HS-5 (cell line): Measurements from ENCODE around the gene FBXO27.
"Not testable (repeated sequence)": the region's sequence is repeated elsewhere in the genome, so short reads cannot be mapped to it uniquely, and the experiment has no call there.

Source experiments
- DNase-seq: peaks from one replicate; pipeline ENCODE4 v3.0.0-alpha.2; 2012; ENCODE audit warnings: low read depth

The FBXO27 gene

DNA sequence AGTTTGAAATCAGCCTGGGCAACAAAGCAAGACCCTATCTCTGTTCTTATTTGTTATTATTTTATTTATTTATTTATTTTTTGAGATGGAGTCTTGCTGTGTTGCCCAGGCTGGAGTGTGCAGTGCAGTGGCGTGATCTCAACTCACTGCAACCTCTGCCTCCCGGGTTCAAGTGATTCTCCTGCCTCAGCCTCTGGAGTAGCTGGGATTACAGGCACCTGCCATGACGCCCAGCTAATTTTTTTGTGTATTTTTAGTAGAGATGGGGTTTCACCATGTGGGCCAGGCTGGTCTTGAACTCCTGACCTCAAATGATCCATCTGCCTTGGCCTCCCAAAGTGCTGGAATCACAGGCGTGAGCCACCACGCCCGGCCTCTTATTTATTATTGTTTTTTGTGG lies 44.6 kb downstream of the FBXO27 start:
- DNase-seq = not testable (repeated sequence)

DNA sequence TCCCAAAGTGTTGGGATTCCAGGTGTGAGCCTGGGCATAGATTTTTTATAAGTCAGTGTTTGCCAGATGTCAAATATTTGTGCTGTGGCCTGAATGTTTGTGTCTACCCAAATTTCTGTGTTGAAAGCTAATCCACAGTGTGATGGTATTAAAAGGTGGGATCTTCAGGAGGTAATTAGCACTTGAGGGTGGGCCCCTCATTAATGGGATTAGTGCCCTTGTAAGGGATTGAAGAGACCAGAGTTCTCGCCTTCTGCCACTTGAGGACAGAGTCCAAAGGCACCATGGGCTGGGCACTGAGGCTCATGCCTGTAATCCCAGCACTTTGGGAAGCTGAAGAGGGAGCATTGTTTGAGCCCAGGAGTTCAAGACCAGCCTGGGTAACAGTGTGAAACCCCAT lies 47.1 kb downstream of the FBXO27 start:
- DNase-seq = no peak

DNA sequence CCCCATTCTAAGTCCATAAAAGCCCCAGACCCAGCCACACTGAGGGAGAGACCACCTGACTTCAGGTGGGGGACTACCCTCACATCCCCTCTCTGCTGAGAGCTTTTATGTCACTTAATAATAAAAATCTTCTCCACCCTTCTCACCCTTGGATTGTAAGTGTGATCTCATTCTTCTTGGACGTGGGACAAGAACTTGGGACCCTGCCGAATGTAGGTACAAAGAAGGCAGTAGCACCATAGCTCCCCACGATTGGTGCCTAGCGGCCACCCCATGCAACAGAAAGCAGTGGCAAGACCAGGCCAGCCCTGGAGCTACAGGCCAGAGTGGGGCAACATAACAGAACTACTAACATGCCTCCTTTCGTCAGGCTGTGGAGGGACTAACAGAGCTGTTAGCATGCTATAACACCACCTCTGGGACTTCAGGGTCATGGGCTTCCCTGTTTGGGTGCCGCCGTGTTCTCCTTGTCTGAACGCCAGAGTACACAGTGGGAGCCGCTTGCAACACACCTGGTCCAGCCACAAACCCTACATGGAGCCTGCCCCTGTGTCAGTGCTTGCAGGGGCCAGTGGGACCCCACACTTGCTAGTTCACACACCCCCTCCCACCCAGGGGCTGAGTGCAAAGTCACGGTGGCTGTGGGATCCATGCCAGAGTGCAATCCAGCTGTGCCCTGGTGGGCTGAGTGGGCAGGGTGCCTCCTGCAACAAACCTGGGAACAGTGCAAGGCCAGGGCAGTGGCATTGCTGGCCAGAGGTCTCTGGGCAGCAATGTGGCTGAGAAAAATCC lies 51.6 kb downstream of the FBXO27 start:
- DNase-seq = no peak

DNA sequence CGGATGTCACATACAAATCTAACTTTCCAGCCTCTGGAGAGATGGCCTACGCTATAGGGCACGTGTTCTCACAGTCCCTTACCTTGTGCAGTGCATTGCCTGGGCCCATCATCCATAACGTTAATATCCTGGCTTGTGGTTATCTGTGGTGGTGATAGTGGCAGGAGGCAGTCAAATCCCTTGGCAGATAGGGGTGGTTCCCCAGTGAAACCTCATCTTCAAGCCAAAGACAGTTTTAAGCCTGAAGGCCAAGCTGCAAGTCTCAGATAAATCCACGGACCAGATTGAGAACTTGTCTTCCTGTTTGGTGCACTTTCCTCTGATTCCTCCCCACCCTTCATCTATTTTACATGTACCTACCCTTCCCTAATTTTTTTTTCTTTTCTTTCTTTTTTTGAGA lies 52.5 kb downstream of the FBXO27 start:
- DNase-seq = no peak

DNA sequence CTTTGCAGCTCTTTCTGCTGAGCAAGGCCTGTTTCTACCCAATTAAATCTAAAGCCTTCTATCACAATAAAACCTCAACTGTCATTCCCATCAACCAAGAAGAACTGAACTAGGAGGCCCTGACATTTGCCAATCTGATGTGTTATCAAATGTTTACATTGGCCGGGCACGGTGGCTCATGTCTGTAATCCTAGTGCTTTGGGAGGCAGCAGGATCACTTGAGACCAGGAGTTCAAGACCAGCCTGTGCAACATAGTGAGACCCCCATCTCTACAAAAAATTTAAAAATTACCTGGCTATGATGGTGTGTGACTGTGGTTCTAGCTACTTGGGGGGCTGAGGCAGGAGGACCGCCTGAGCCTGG lies 54.0 kb downstream of the FBXO27 start:
- DNase-seq = no peak

DNA sequence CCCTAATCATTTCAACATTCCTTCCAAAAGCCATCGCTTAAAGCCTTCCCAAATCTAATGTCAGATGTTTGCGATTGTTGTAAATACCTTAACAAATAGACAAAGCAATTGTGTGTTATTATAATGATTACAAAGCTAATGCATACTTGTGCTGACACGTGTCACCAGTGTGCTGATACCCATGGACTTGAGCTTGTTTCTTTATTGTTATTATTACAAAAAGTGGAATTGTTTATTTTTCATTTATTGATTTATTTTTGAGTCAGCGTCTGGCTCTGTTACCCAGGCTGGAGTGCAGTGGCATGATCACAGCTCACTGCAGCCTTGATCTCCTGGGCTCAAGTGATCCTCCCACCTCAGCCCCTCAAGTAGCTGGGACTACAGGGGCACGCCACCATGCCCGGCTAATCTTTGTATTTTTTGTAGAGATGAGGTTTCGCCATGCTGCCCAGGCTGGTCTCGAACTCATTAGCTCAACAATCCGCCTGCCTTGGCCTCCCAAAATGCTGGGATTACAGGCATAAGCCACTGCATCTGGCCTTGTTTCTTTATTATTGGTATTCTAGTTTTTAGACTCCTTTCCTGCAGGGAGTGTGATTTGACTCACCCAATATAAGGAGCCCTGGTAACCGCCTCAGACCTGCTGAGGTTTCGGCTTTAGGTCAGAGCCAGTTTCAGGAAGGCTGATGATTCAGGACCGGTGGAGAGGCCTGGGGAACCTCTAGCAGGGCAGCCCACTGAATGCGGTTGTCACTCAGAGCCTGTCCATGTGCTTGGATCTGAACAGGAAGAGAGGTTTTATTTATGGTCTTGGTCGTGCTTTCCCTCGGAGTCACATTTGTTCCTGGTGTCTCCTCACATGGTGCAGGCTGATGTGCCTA lies 54.7 kb downstream of the FBXO27 start:
- no peak for DNase-seq

DNA sequence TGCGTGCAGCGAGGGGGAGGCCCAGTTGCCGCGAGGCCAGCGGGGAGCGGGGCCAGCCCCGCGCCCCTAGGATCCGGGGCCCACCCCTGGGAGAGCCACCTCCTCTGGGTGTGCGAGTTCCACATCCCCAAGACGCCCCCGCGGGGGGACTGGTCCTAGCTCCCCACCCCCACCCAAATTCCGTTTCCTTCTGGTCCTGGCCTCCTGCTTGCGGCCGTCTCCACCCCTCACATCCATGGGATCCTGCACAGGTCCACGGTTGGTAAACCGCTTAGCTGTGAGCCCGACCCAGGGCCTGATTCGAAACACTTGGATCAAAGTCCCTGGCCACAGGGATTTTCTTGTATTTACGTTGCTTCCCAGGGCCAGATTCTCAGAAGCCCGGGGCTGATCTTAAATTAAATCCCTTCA lies 56.5 kb downstream of the FBXO27 start:
- DNase-seq = no peak

DNA sequence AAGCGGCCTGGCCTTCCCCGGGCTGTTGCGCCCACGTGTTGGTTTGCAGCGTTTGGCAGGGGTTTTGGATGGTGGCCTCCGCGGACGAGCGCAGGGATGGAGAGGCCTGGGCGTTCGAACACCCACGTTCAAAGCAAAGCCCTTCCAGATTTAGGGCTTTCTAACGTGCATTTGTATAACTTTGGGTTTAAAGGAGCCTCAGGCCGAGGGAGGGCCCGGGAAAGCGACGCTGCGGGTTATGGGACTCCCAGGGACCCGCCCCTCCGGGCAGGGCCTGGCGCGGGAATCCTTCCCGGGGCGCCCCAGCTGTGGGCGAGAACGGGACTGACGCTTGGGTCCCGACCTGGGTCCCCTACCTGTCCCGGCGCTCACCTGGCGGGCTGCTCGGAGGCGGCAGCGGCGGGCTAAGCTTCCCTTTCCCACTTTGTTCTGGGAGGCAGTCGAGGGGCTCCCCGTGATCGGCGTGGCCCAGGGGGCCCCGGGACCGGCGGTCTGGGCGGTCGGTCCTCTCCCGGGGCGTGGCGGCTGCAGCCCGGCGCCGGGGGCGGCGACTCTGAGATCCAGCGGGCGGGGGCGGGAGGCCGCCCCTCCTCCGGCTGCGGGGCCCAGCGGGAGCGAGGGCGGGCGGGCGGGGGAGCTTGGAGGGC lies 57.0 kb downstream of the FBXO27 start, which contains the start of gene FBXO17:
TSS of gene FBXO17 (minus strand) at position 529 of the 647 bp plus-strand sequence. CDS start 25,423 bp downstream, outside the sequence.
- DNase-seq = no peak

DNA sequence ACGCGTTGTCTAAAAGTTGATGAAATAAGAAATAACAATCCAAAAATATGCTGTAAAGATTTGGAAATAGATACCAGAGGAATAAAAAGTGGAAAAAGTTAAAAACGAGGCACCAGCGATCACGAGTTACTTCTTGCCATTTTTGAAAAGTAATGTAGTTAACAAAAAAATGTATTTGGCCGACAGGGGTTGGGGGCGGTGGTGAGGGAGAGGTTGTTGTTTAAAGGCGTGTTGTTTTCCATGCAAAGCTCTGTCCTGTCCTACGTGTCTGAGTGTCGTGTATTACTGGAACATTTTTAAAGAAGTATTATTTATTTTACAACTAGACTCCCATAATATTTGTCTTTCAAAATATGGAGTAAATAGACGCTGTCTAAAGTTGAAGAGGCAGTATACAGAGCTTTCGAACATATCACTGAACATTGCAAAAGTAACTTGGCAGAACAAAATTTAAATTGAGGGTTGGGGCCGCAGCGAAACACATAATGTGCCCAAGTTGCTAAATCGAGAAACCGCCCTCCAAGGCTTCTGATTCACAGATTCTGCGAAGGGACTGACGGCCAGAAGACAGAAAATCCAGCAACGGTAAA lies 57.6 kb downstream of the FBXO27 start:
- DNase-seq = no peak
